Measurements from ENCODE around the gene MAP6D1. TPM values are rescaled to one million over a fixed set of nuclear protein-coding genes. Genes with fewer than 3 reads are reported as not detected.

Gene MAP6D1
- total and polyA plus RNA-seq, 3 experiments from 2014 or later: 3.6 to 3.8 (median 3.7) TPM

GRCh38 chr3:183814240-183814639 lies 11.1 kb downstream of the MAP6D1 start:
- DNase-seq: no peak
- Histone ChIP-seq H3K4me1 (ENCODE audit: insufficient read depth, low read length) (peaks cover 13% of the 10 kb centered on the region), H3K4me3 (ENCODE audit: low read length) (no peak overlapping the region), H3K27me3 (ENCODE audit: insufficient read depth, low read length, poor library complexity, severe bottlenecking) (no peaks in the 10 kb centered on the region), H3K27ac (ENCODE audit: low read depth, low read length) (no peak overlapping the region), H3K9me3 (ENCODE audit: low read length) (no peaks in the 10 kb centered on the region), H3K36me3 (ENCODE audit: insufficient read depth, low read length) (no peaks in the 10 kb centered on the region)
- ChIA-PET CTCF (interaction anchor here (2.2 kb wide), 1 partner anchor 10 kb away, joined by 8 read pairs; no protein-coding TSS in a partner anchor), POLR2A (no interaction called here)
- peaks cover 0 to 42% (median 13%) of the 10 kb centered on the region in 3 donors for H3K36me3 Mint-ChIP-seq
- H3K27ac Mint-ChIP-seq: peak overlapping the region; percentile 23 to 96 (median 83)
- H3K27me3 Mint-ChIP-seq: no peaks in the 10 kb centered on the region
- H3K4me3 Mint-ChIP-seq: peak overlapping the region in 3 of 7 donors; percentile 3 to 24 (median 20)
- no peaks in the 10 kb centered on the region for H3K9me3 Mint-ChIP-seq
- H3K4me1 Mint-ChIP-seq: peaks cover 19 to 28% (median 24%) of the 10 kb centered on the region in 3 donors

GRCh38 chr3:183812761-183813445 lies 12.5 kb downstream of the MAP6D1 start:
- Mint-ChIP-seq H3K36me3 (peaks cover 0 to 54% (median 18%) of the 10 kb centered on the region in 3 donors), H3K4me1 (peaks cover 19 to 28% (median 24%) of the 10 kb centered on the region in 3 donors), H3K27me3 (peaks cover 0 to 1% of the 10 kb centered on the region in 2 donors), H3K9me3 (no peaks in the 10 kb centered on the region), H3K4me3 (no peak overlapping the region), H3K27ac (peak overlapping the region; percentile 11 to 91 (median 58))
- Histone ChIP-seq H3K27ac (ENCODE audit: low read depth, low read length) (no peak overlapping the region), H3K27me3 (ENCODE audit: insufficient read depth, low read length, poor library complexity, severe bottlenecking) (no peaks in the 10 kb centered on the region), H3K36me3 (ENCODE audit: insufficient read depth, low read length) (peaks cover under 1% of the 10 kb centered on the region), H3K9me3 (ENCODE audit: low read length) (no peaks in the 10 kb centered on the region), H3K4me1 (ENCODE audit: insufficient read depth, low read length) (peaks cover 13% of the 10 kb centered on the region), H3K4me3 (ENCODE audit: low read length) (no peak overlapping the region)
- ChIA-PET POLR2A (no interaction called here), CTCF (no interaction called here)
- DNase-seq: no peak

- Histone ChIP-seq H3K27ac (ENCODE audit: low read depth, low read length) (no peak overlapping the region), H3K9me3 (ENCODE audit: low read length) (no peaks in the 10 kb centered on the region), H3K36me3 (ENCODE audit: insufficient read depth, low read length) (peaks cover 13% of the 10 kb centered on the region), H3K4me1 (ENCODE audit: insufficient read depth, low read length) (peaks cover 12% of the 10 kb centered on the region), H3K27me3 (ENCODE audit: insufficient read depth, low read length, poor library complexity, severe bottlenecking) (no peaks in the 10 kb centered on the region), H3K4me3 (ENCODE audit: low read length) (no peak overlapping the region)
- H3K4me1 Mint-ChIP-seq: peaks cover 17 to 23% (median 22%) of the 10 kb centered on the region in 3 donors
- peak overlapping the region in 3 of 8 donors; percentile 32 to 91 (median 51) for H3K27ac Mint-ChIP-seq
- peaks cover 5 to 62% (median 28%) of the 10 kb centered on the region in 3 donors for H3K36me3 Mint-ChIP-seq
- no peaks in the 10 kb centered on the region for H3K9me3 Mint-ChIP-seq
- H3K27me3 Mint-ChIP-seq: peaks cover 0 to 1% of the 10 kb centered on the region in 2 donors
- POLR2A ChIA-PET: no interaction called here
- no peak overlapping the region for H3K4me3 Mint-ChIP-seq
- DNase-seq: no peak
- CTCF ChIA-PET: no interaction called here
These were observed 13.7 kb downstream of the MAP6D1 start for GRCh38 chr3:183811638-183812037.

- Mint-ChIP-seq H3K9me3 (no peaks in the 10 kb centered on the region), H3K4me1 (peaks cover 12 to 16% (median 15%) of the 10 kb centered on the region in 3 donors), H3K27me3 (peaks cover 0 to 1% of the 10 kb centered on the region in 2 donors), H3K36me3 (peaks cover 5 to 62% (median 27%) of the 10 kb centered on the region in 3 donors), H3K4me3 (no peak overlapping the region), H3K27ac (peak overlapping the region in 4 of 8 donors; percentile 32 to 91 (median 45))
- ChIA-PET POLR2A (no interaction called here), CTCF (no interaction called here)
- no peak for DNase-seq
- Histone ChIP-seq H3K27ac (ENCODE audit: low read depth, low read length) (no peak overlapping the region), H3K36me3 (ENCODE audit: insufficient read depth, low read length) (peaks cover 20% of the 10 kb centered on the region), H3K27me3 (ENCODE audit: insufficient read depth, low read length, poor library complexity, severe bottlenecking) (no peaks in the 10 kb centered on the region), H3K4me3 (ENCODE audit: low read length) (no peak overlapping the region), H3K9me3 (ENCODE audit: low read length) (no peaks in the 10 kb centered on the region), H3K4me1 (ENCODE audit: insufficient read depth, low read length) (peaks cover 5% of the 10 kb centered on the region)
These were observed 14.5 kb downstream of the MAP6D1 start for GRCh38 chr3:183810643-183811594.

GRCh38 chr3:183809270-183809669 lies 16.1 kb downstream of the MAP6D1 start:
- H3K27me3 Mint-ChIP-seq: peaks cover 0 to 1% of the 10 kb centered on the region in 2 donors
- H3K27ac Mint-ChIP-seq: peak overlapping the region in 2 of 8 donors; percentile 17 to 52
- CTCF ChIA-PET: no interaction called here
- POLR2A ChIA-PET: no interaction called here
- Histone ChIP-seq H3K27me3 (ENCODE audit: insufficient read depth, low read length, poor library complexity, severe bottlenecking) (no peaks in the 10 kb centered on the region), H3K4me3 (ENCODE audit: low read length) (no peak overlapping the region), H3K4me1 (ENCODE audit: insufficient read depth, low read length) (no peaks in the 10 kb centered on the region), H3K9me3 (ENCODE audit: low read length) (no peaks in the 10 kb centered on the region), H3K27ac (ENCODE audit: low read depth, low read length) (no peak overlapping the region), H3K36me3 (ENCODE audit: insufficient read depth, low read length) (peaks cover 24% of the 10 kb centered on the region)
- DNase-seq: no peak
- H3K36me3 Mint-ChIP-seq: peaks cover 5 to 71% (median 28%) of the 10 kb centered on the region in 3 donors
- H3K9me3 Mint-ChIP-seq: no peaks in the 10 kb centered on the region
- no peak overlapping the region for H3K4me3 Mint-ChIP-seq
- H3K4me1 Mint-ChIP-seq: peaks cover under 1 to 2% (median 1%) of the 10 kb centered on the region in 3 donors

- H3K27ac Mint-ChIP-seq: no peak overlapping the region
- ChIA-PET POLR2A (no interaction called here), CTCF (no interaction called here)
- H3K4me1 Mint-ChIP-seq: no peaks in the 10 kb centered on the region
- no peaks in the 10 kb centered on the region for H3K27me3 ChIP-seq (ENCODE audit: insufficient read depth, low read length, poor library complexity, severe bottlenecking)
- H3K9me3 ChIP-seq (ENCODE audit: low read length): no peaks in the 10 kb centered on the region
- peaks cover 5 to 80% (median 34%) of the 10 kb centered on the region in 3 donors for H3K36me3 Mint-ChIP-seq
- no peak overlapping the region for H3K4me3 Mint-ChIP-seq
- no peak overlapping the region for H3K4me3 ChIP-seq (ENCODE audit: low read length)
- H3K36me3 ChIP-seq (ENCODE audit: insufficient read depth, low read length): peaks cover 27% of the 10 kb centered on the region
- no peaks in the 10 kb centered on the region for H3K4me1 ChIP-seq (ENCODE audit: insufficient read depth, low read length)
- H3K27ac ChIP-seq (ENCODE audit: low read depth, low read length): no peak overlapping the region
- H3K9me3 Mint-ChIP-seq: no peaks in the 10 kb centered on the region
- peaks cover 0 to 1% of the 10 kb centered on the region in 2 donors for H3K27me3 Mint-ChIP-seq
- no peak for DNase-seq
These were observed 17.0 kb downstream of the MAP6D1 start for GRCh38 chr3:183808355-183808754.

DNA sequence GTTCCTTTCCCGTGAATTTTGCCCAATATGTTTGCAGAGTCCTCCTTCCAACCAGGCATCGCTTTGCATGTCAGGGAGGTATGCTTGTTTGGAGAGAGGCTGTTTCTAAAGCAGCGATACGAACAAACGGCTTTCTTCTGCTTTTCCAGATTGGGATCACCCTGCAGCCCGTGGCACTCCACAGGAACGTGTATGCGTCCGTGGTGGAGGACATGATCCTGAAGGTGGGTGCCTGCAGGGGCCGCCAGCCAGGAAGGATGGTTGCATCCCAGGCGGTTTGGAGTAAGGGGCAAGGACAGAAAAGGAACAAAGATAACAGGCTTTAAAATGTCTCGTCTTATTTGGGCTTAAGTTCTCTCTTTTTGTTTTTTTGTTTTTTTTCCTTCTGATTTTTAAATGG lies 17.5 kb downstream of the MAP6D1 start:
- Histone ChIP-seq H3K27ac (ENCODE audit: low read depth, low read length) (no peak overlapping the region), H3K4me1 (ENCODE audit: insufficient read depth, low read length) (no peaks in the 10 kb centered on the region), H3K9me3 (ENCODE audit: low read length) (no peaks in the 10 kb centered on the region), H3K27me3 (ENCODE audit: insufficient read depth, low read length, poor library complexity, severe bottlenecking) (no peaks in the 10 kb centered on the region), H3K4me3 (ENCODE audit: low read length) (no peak overlapping the region), H3K36me3 (ENCODE audit: insufficient read depth, low read length) (peaks cover 30% of the 10 kb centered on the region)
- H3K4me3 Mint-ChIP-seq: no peak overlapping the region
- H3K36me3 Mint-ChIP-seq: peaks cover 5 to 84% (median 36%) of the 10 kb centered on the region in 3 donors
- ChIA-PET CTCF (no interaction called here), POLR2A (no interaction called here)
- H3K9me3 Mint-ChIP-seq: no peaks in the 10 kb centered on the region
- DNase-seq: no peak
- H3K27ac Mint-ChIP-seq: no peak overlapping the region
- peaks cover 0 to 1% of the 10 kb centered on the region in 2 donors for H3K27me3 Mint-ChIP-seq
- no peaks in the 10 kb centered on the region for H3K4me1 Mint-ChIP-seq
